ENCODE measurements around the gene TIGD1.

DNA sequence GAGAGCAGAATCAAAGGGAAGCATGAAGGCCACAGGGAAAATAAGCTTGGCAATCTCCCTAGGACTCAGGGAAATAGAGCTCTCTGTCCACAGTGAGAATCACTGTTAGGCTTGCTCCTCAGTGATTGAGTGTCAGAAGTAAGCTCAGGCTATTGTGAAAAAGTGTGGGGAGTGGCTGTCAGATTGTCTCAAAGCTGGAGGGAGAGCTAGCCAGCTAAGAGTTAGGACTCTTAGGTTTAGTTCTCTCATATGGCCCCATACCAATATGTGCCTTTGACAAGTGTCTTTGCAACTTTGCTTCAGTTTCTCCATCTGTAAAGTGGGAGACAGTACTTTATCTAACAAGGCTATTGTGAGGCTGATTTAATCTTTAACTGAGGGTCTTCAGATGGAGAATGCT is 17.4 kb upstream of the TIGD1 start:
- TF ChIP-seq, protein P1, sequence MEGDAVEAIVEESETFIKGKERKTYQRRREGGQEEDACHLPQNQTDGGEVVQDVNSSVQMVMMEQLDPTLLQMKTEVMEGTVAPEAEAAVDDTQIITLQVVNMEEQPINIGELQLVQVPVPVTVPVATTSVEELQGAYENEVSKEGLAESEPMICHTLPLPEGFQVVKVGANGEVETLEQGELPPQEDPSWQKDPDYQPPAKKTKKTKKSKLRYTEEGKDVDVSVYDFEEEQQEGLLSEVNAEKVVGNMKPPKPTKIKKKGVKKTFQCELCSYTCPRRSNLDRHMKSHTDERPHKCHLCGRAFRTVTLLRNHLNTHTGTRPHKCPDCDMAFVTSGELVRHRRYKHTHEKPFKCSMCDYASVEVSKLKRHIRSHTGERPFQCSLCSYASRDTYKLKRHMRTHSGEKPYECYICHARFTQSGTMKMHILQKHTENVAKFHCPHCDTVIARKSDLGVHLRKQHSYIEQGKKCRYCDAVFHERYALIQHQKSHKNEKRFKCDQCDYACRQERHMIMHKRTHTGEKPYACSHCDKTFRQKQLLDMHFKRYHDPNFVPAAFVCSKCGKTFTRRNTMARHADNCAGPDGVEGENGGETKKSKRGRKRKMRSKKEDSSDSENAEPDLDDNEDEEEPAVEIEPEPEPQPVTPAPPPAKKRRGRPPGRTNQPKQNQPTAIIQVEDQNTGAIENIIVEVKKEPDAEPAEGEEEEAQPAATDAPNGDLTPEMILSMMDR (IDR thresholded peaks at IDR 0.05): no peak
- no peak for TF ChIP-seq RFX5 (IDR thresholded peaks at IDR 0.05; ENCODE audit: low read length)
- TF ChIP-seq MEF2A (IDR thresholded peaks at IDR 0.05; ENCODE audit: borderline replicate concordance, low read depth): no peak
- no peak for TF ChIP-seq RCOR1 (IDR thresholded peaks at IDR 0.05; ENCODE audit: low read length)
- no peak for TF ChIP-seq EP300 (IDR thresholded peaks at IDR 0.05; ENCODE audit: borderline replicate concordance in 1 of 2, low read depth in 1 of 2, low read length in 1 of 2)
- TF ChIP-seq CHD2 (IDR thresholded peaks at IDR 0.05; ENCODE audit: low read length, partially characterized antibody): no peak
- no peak for TF ChIP-seq TAF1 (IDR thresholded peaks at IDR 0.05; ENCODE audit: borderline replicate concordance, low read depth, low read length)
- TF ChIP-seq FOSL2 (IDR thresholded peaks at IDR 0.05; ENCODE audit: borderline replicate concordance, low read depth): no peak
- TF ChIP-seq POLR2AphosphoS5 (IDR thresholded peaks at IDR 0.05; ENCODE audit: low read depth, low read length): no peak
- no peak for TF ChIP-seq NFIC (IDR thresholded peaks at IDR 0.05; ENCODE audit: borderline replicate concordance)
- TF ChIP-seq, protein P2, sequence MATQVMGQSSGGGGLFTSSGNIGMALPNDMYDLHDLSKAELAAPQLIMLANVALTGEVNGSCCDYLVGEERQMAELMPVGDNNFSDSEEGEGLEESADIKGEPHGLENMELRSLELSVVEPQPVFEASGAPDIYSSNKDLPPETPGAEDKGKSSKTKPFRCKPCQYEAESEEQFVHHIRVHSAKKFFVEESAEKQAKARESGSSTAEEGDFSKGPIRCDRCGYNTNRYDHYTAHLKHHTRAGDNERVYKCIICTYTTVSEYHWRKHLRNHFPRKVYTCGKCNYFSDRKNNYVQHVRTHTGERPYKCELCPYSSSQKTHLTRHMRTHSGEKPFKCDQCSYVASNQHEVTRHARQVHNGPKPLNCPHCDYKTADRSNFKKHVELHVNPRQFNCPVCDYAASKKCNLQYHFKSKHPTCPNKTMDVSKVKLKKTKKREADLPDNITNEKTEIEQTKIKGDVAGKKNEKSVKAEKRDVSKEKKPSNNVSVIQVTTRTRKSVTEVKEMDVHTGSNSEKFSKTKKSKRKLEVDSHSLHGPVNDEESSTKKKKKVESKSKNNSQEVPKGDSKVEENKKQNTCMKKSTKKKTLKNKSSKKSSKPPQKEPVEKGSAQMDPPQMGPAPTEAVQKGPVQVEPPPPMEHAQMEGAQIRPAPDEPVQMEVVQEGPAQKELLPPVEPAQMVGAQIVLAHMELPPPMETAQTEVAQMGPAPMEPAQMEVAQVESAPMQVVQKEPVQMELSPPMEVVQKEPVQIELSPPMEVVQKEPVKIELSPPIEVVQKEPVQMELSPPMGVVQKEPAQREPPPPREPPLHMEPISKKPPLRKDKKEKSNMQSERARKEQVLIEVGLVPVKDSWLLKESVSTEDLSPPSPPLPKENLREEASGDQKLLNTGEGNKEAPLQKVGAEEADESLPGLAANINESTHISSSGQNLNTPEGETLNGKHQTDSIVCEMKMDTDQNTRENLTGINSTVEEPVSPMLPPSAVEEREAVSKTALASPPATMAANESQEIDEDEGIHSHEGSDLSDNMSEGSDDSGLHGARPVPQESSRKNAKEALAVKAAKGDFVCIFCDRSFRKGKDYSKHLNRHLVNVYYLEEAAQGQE (IDR thresholded peaks at IDR 0.05; ENCODE audit: low read depth, low read length): no peak
- no peak for TF ChIP-seq GABPA (IDR thresholded peaks at IDR 0.05; ENCODE audit: low read depth)
- TF ChIP-seq, protein P3, sequence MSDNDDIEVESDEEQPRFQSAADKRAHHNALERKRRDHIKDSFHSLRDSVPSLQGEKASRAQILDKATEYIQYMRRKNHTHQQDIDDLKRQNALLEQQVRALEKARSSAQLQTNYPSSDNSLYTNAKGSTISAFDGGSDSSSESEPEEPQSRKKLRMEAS (IDR thresholded peaks at IDR 0.05; ENCODE audit: low read depth): no peak
- TF ChIP-seq SMC3 (IDR thresholded peaks at IDR 0.05; ENCODE audit: low read depth, low read length): no peak
